Small intestine (tissue), 7 donors: Measurements from ENCODE around the gene SREK1. TPM values are rescaled to one million over a fixed set of nuclear protein-coding genes. Genes with fewer than 3 reads are reported as not detected.

Source experiments
- DNase-seq, 2 donors: peaks; one replicate each; pipeline versions ENCODE4 v3.0.0 to v3.0.0-alpha.2; 2013
- FAIRE-seq: peaks from 2 replicates; lab custom pipeline; 2012; peaks lifted over from hg19 to GRCh38; lab: Jason Lieb, UNC
- H3K27ac ChIP-seq, 3 donors: one replicate each; pipeline ENCODE4 v1.5.1; 2013; ENCODE audit warnings: low read length in 2 of 3, mild to moderate bottlenecking in 2 of 3, control low read depth in 1 of 3, inconsistent platforms in 1 of 3, low read depth in 1 of 3, moderate library complexity in 1 of 3
- H3K27me3 ChIP-seq, 3 donors: one replicate each; pipeline ENCODE4 v1.6.1; 2013; ENCODE audit warnings: low read length in 3 of 3, inconsistent platforms in 1 of 3; ENCODE audit not compliant: control insufficient read depth in 3 of 3, insufficient read depth in 3 of 3
- H3K36me3 ChIP-seq, 3 donors: one replicate each; pipeline ENCODE4 v1.6.1; 2013; ENCODE audit warnings: low read length in 3 of 3, inconsistent platforms in 1 of 3, low read depth in 1 of 3, mild to moderate bottlenecking in 1 of 3, moderate library complexity in 1 of 3; ENCODE audit not compliant: control insufficient read depth in 3 of 3, insufficient read depth in 2 of 3
- H3K4me1 ChIP-seq, 3 donors: one replicate each; pipeline ENCODE4 v1.6.1; 2013; ENCODE audit warnings: low read length in 2 of 3, inconsistent platforms in 1 of 3, low read depth in 1 of 3, mild to moderate bottlenecking in 1 of 3, moderate library complexity in 1 of 3; ENCODE audit not compliant: control insufficient read depth in 3 of 3, insufficient read depth in 2 of 3
- H3K4me3 ChIP-seq, 3 donors: one replicate each; pipeline ENCODE4 v1.5.1; 2013; ENCODE audit warnings: low read length in 3 of 3, control low read depth in 1 of 3, inconsistent platforms in 1 of 3, low read depth in 1 of 3, mild to moderate bottlenecking in 1 of 3, moderate library complexity in 1 of 3
- H3K9me3 ChIP-seq, 2 donors: one replicate each; pipeline ENCODE4 v1.6.1; 2013; ENCODE audit warnings: low read depth in 1 of 2, low read length in 1 of 2; ENCODE audit not compliant: control insufficient read depth in 2 of 2, insufficient read depth in 1 of 2
- WGBS, 3 donors: extraction: QIAGEN DNeasy Blood & Tissue Kit; methylation state at CpG; one replicate each; pipeline ENCODE4 v1.1.7; 2013; 5-methylcytosine and 5-hydroxymethylcytosine counted together
- polyA plus RNA-seq, 4 donors: library from polyadenylated mRNA; stranded (reverse) in 3 of 4; unstranded in 1 of 4; fragments of 200-250 nt in 3 of 4; fragments of 120-200 nt in 1 of 4; gene quantifications; one replicate each; pipeline versions ENCODE4 v1.2.1 to v1.2.3, GENCODE V29; 2013
- donor health status: healthy with polysubstance abuse.
- donor health status: control.
- donor health status: control.
- donor health status: Bipolar disorder and iron deficiency.
- donor health status: healthy.

SREK1 gene
- polyA plus RNA-seq, 4 donors, result 18.1 to 121 (median 25.1) TPM

DNA sequence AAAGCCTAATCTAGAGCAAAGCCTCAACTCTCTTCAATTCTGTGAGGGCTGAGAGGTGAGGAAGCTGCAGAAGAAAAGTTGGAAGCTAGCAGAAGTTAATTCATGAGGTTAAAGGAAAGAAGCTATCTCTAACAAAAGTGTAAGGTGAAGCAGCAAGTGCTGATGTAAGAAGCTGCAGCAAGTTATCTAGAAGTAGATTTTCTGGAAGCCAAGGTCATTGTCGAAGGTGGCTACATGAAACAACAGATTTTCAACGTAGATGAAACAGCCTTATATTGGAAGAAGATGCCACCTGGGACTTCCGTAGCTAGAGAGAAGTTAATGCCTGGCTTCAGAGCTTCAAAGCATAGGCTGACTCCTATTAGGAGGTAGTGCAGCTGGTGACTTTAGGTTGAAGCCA, 42.0 kb downstream of the SREK1 start:
- no peak for DNase-seq
- H3K4me3 ChIP-seq, result no peak overlapping the region
- H3K36me3 ChIP-seq, result peaks cover 0 to 3% (median 2%) of the 10 kb centered on the region in 3 donors
- WGBS, 3 donors, result 90 to 94% (median 92%) methylated on average over 3 of the region's 3 CpGs
- no peak overlapping the region for H3K27ac ChIP-seq
- H3K27me3 ChIP-seq, result no peaks in the 10 kb centered on the region
- FAIRE-seq, result no peak
- no peaks in the 10 kb centered on the region for H3K9me3 ChIP-seq
- H3K4me1 ChIP-seq, result no peaks in the 10 kb centered on the region

DNA sequence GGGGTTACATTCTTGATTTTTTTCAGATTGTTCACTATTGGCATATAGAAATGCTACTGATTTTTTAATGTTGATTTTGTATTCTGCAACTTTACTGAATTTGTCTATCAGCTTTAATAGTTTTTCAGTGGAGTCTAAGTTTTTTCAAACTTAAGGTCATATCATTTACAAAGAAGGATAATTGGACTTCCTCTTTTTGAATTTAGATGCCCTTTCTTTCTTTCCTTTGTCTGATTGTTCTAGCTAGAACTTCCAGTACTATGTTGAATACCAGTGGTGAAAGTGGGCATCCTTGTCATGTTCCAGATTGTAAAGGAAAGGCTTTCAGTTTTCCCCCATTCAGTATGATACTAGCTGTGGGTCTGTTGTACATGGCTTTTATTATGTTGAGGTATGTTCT, 49.3 kb downstream of the SREK1 start:
- Histone ChIP-seq H3K27ac (no peak overlapping the region), H3K9me3 (no peaks in the 10 kb centered on the region), H3K27me3 (no peaks in the 10 kb centered on the region), H3K36me3 (no peaks in the 10 kb centered on the region), H3K4me1 (no peaks in the 10 kb centered on the region), H3K4me3 (no peak overlapping the region)
- FAIRE-seq, result no peak
- DNase-seq, result no peak

GRCh38 chr5:66197764-66198405, 53.8 kb downstream of the SREK1 start:
- no peak overlapping the region for H3K4me3 ChIP-seq
- no peak for FAIRE-seq
- H3K36me3 ChIP-seq, result no peaks in the 10 kb centered on the region
- H3K27me3 ChIP-seq, result no peaks in the 10 kb centered on the region
- H3K4me1 ChIP-seq, result no peaks in the 10 kb centered on the region
- 77 to 83% (median 79%) methylated on average over 4 of the region's 4 CpGs for WGBS, 3 donors
- no peaks in the 10 kb centered on the region for H3K9me3 ChIP-seq
- no peak overlapping the region for H3K27ac ChIP-seq
- no peak for DNase-seq

- H3K27me3 ChIP-seq, result no peaks in the 10 kb centered on the region
- 89 to 94% (median 92%) methylated on average over 1 of the region's 1 CpG for WGBS, 3 donors
- no peak overlapping the region for H3K4me3 ChIP-seq
- H3K36me3 ChIP-seq, result no peaks in the 10 kb centered on the region
- H3K27ac ChIP-seq, result no peak overlapping the region
- FAIRE-seq, result no peak
- H3K9me3 ChIP-seq, result no peaks in the 10 kb centered on the region
- H3K4me1 ChIP-seq, result no peaks in the 10 kb centered on the region
- DNase-seq, result no peak
Measured at GRCh38 chr5:66198837-66199236, 54.7 kb downstream of the SREK1 start.

DNA sequence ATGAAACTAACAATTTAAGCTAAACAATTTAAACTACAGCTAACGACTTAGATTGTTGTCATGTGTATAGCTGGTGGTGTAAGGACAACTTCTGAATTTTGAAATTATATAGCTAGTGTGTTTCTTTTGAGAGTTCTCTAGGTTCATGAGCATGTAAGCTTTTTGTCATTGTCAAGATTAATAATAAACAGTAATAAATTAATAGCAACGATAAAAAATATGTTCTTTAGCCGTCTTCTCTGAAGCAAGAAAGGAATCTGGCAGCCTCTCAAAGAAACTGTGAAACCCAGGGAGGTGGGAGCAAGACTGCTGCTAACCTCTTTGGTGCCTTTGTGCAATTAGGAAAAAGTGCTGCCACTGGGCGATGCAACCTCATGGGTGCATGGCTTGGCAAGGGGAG, 59.4 kb downstream of the SREK1 start:
- H3K27ac ChIP-seq, result no peak overlapping the region
- 83 to 94% (median 91%) methylated on average over 4 of the region's 4 CpGs for WGBS, 3 donors
- H3K9me3 ChIP-seq, result no peaks in the 10 kb centered on the region
- FAIRE-seq, result no peak
- no peaks in the 10 kb centered on the region for H3K4me1 ChIP-seq
- DNase-seq, result no peak
- H3K4me3 ChIP-seq, result no peak overlapping the region
- no peaks in the 10 kb centered on the region for H3K27me3 ChIP-seq
- peaks cover 0 to 1% (median 0%) of the 10 kb centered on the region in 3 donors for H3K36me3 ChIP-seq

- Histone ChIP-seq H3K27ac (no peak overlapping the region), H3K4me1 (no peaks in the 10 kb centered on the region), H3K36me3 (peaks cover 0 to 4% (median 0%) of the 10 kb centered on the region in 3 donors), H3K9me3 (no peaks in the 10 kb centered on the region), H3K4me3 (no peak overlapping the region), H3K27me3 (no peaks in the 10 kb centered on the region)
- 96% methylated on average over 5 of the region's 5 CpGs for WGBS, 3 donors
- no peak for DNase-seq
- FAIRE-seq, result no peak
Measured at GRCh38 chr5:66206465-66206864, 62.4 kb downstream of the SREK1 start.

- no peak overlapping the region for H3K27ac ChIP-seq
- H3K36me3 ChIP-seq, result peaks cover 0 to 4% (median 0%) of the 10 kb centered on the region in 3 donors
- H3K27me3 ChIP-seq, result no peaks in the 10 kb centered on the region
- no peaks in the 10 kb centered on the region for H3K9me3 ChIP-seq
- WGBS, 3 donors, result 76 to 84% (median 83%) methylated on average over 10 of the region's 10 CpGs
- no peak for DNase-seq
- no peak for FAIRE-seq
- no peak overlapping the region for H3K4me3 ChIP-seq
- no peaks in the 10 kb centered on the region for H3K4me1 ChIP-seq
Measured at GRCh38 chr5:66207800-66208561, 63.9 kb downstream of the SREK1 start.

GRCh38 chr5:66209350-66209749, 65.2 kb downstream of the SREK1 start:
- Histone ChIP-seq H3K36me3 (peaks cover 0 to 4% (median 0%) of the 10 kb centered on the region in 3 donors), H3K27ac (no peak overlapping the region), H3K4me1 (no peaks in the 10 kb centered on the region), H3K27me3 (no peaks in the 10 kb centered on the region), H3K4me3 (no peak overlapping the region), H3K9me3 (no peaks in the 10 kb centered on the region)
- FAIRE-seq (no peak), DNase-seq (peak in 1 of 2 donors; percentile 11)
- 75 to 84% (median 79%) methylated on average over 4 of the region's 4 CpGs for WGBS, 3 donors
